Measurements from ENCODE around the gene CIITA.

GRCh38 chr16:10967986-10968385 is 91.0 kb downstream of the CIITA start:
- TF ChIP-seq CTCF (IDR thresholded peaks at IDR 0.05) = no peak
- TF ChIP-seq POLR2A (IDR thresholded peaks at IDR 0.05) = no peak
